Measurements from ENCODE around the gene GREM2.

GREM2 gene

DNA sequence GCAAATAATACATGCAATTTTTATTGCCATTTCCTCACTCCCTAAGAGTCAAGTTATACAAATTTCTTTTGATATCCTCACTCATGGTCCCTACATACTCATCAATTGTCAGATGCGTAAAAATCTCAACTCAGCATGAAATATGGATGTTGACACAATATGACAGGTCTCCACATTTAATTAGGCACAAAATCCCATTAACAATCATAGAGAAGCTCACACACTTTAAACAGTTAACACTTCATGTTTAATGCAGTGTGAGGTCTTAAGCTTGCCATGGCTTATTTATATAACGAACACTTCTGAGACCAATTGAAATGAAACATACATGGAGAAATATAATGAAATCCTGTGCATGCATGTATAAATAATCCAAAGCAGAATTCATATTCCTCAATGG is 58.6 kb downstream of the GREM2 start:
- DNase-seq, result no peak

- no peak for DNase-seq
These were observed 72.1 kb downstream of the GREM2 start for GRCh38 chr1:240539769-240540414.

DNA sequence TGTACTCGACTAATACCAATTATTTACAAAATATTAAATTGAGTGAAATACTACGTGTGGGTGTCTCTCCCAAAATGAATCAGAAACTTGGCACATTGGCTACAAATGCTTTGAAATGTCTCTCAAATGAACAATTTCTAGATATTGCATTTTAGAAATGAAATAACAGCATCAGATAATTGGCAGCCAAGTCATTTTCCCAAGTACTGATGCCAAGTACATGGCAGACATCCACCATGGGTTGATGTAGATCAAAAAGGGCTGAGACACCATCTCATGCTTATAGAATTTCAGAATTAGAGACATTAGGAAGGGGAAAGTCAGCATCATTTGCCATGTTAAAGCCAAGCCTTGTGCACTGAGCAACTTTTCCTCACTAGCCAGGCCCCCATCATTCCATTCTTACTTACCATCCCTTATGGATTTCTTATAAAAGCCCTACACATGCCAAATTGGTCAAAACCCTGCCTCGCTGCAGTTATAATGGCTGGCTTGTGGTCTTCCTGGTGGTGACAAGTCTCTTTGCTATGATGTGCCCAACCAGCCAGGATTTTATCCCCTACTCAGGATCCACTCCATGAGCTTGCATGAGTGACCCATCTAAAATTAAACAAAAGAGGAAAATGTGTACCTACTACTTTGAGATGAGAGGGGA is 73.1 kb downstream of the GREM2 start:
- DNase-seq, result no peak

- no peak for DNase-seq
These were observed 78.7 kb downstream of the GREM2 start for GRCh38 chr1:240533154-240533780.

GRCh38 chr1:240528591-240528990 is 83.4 kb downstream of the GREM2 start:
- DNase-seq, result no peak

- DNase-seq, result no peak
These were observed 84.9 kb downstream of the GREM2 start for GRCh38 chr1:240527086-240527485.

DNA sequence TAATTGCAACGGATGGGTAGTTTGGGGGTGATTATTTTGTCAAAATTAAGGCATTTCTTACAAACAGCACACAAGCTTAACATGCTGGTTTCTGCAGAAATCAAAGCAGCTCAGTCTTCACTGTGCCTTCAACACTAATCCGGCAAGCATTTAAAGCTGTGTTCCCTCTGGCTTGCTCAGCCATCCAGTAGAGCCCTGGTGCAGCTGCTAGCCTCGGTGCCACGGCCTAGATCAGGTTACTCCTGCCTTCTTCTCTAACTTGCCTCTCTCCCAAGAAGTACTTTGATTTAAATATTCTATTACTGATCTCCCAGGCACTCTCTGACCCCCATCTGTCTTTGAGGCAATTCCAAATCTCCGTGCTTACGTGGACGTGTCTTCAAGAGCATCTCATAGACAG is 85.6 kb downstream of the GREM2 start:
- DNase-seq, result no peak

DNA sequence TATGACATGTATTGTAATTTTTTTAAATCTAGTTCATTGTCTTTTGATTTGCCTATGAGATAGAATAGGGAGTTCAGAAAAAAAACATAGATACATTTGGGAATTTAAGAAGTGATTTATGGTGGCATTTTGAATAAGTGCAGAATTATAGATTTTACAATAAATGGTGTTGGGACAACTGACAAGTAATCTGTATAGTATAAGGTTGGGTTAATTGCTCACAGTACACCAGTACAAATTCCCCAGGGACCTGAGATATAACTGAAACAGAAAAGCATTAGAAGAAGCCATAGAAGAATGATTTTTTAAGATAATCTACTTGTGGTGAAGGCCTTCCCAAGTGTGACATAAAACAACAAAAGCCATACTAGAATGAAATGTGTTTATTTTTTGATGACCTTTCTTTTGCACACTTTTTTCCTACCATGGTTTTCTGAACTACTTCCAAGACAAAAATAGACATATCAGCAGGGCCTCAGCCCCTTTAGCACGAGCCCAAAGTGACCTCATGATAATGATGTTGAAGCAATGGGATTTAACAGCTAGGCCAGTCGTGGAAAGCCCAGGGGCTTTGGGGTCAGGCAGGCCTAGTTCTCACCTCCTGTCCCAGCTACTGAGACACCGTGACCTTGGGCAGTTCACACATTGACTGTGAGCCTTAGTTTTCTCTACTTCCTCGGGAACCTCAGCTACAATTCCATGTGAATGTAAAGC is 87.4 kb downstream of the GREM2 start:
- no peak for DNase-seq

GRCh38 chr1:240522122-240522822 is 89.7 kb downstream of the GREM2 start:
- no peak for DNase-seq

GRCh38 chr1:240517891-240518290 is 94.1 kb downstream of the GREM2 start:
- no peak for DNase-seq

DNA sequence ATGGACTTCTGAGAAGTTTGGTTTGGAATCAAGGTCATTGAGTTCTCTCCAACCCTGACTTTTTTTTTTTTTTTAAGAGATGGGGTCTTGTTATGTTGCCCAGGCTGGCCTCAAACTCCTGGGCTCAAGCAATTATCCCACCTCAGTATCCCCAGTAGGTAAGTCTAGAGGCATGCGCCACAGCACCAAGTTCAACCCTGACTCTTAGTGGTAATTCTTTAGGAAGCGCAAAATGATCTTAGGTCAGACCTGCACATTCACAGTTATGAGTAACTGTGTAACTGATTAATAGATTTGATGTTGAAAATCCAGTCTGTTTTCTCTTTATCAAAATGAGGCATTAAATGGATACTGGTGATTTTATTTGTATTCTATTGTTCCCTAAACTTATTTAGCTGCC is 95.9 kb downstream of the GREM2 start:
- no peak for DNase-seq

DNA sequence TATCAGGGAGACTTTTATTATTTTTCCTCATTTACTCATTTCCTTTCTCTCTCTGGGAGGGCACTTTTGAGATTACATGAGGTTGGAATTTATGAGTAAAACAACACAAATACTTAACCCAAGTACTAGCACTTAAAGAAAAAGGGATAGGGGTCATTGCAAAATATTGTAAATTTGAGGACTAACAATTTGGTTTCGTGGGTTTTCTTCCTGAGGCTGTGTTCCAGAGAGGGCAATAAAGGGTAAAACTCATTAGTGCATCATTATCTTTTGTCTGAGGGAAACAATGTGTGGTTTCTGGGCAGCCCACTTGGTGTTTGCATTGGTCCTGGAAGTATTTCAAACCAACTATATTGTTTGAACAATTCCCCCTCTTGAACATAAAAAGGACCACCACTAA is 96.5 kb downstream of the GREM2 start:
- no peak for DNase-seq

- no peak for DNase-seq
These were observed 100.2 kb downstream of the GREM2 start for GRCh38 chr1:240511789-240512188.

- no peak for DNase-seq
These were observed 103.0 kb downstream of the GREM2 start for GRCh38 chr1:240508950-240509349.

GRCh38 chr1:240508201-240508600 is 103.8 kb downstream of the GREM2 start:
- DNase-seq, result no peak

GRCh38 chr1:240506176-240506575 is 105.8 kb downstream of the GREM2 start:
- no peak for DNase-seq

DNA sequence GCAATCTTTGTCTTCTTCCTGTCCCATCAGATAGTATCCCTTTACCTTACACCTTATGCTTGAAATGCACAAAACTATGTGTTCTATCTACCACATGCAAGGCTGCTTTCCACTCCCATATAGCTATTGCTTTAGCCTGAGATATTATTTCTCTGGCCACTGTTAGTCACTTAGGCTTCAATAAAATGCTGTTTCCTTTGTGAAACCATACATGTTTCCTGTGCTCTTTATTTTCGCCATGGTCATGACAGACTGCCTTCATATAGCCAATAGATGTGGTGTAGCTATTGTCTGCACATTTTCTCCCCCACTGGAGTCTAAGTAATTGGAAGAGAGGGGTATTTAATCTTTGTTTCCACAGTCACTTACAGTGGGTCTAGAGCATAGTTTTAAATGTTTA is 108.4 kb downstream of the GREM2 start:
- DNase-seq, result no peak

DNA sequence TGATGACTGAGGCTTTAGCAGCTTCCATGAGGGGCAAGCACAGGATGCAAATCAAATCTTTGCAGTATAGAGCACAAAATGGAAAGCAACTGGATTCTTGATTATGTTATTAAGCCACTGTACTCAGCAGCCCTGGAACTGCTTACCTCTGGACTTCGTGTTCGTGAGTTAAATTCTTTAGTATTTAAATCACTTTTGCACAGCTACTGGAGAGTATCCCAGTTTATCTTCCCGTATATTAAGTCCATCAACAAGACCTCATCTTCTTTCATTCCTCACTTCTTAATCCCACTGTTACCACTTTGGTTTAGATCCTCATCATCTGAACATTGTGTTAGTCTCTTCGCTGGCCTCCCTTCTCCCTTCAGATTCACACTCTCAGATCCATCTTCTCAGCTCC is 108.9 kb downstream of the GREM2 start:
- no peak for DNase-seq

DNA sequence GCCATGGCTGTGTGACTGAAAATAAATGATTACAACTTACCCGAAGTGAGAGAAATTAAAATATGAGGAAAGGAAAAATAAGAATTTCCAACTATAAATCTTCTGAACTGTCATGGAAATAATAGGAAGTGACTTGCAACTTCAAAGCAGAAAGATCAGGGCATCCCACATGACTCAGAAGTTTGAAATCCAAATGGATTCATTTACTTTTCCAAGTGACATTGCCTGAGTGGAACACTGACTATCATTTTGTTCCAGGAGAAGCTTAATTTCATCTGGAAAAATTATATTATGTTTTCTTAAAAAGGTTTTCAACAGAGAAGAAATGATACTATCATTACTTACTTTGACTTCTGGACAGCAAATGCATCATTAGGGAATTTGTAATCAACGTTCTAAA is 110.8 kb downstream of the GREM2 start:
- no peak for DNase-seq

DNA sequence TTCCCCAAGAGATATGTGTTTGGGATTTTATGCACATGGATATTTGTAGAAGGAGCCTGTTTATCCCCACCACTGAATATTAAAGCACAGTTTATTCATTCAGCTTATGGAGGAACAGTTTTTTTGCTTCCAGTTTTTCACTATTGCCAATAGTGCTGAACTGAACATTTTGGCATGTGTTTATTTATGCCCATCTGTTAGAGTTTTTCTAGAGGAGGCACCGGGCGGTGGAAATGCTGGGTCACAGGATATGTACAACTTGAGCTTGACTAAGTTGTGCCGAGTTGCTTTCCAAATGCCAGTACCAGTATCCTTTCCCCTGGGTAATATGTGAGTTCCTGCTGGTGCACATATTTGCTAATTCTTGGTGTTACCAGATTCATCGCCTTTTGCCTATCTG is 111.3 kb downstream of the GREM2 start:
- no peak for DNase-seq

DNA sequence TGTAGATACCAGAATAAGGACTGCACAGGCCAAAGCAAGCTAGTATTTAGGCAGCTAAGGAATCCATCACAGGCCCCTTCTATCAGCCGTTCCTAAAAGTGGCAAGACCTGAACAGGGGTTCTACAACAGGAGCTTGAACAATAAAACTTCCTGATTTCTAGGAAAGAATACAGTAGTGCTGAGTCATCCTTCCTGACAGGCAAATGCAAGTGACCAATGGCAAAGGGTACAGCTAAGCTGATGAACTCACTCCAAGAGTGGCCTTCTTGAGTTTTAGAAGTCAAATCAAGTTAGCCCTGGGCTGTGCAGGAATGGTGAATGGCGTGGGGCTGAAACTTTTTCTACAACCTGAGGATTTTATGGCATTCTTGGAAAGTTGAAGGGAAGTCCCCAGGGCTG is 112.9 kb downstream of the GREM2 start:
- peak in 1 of 2 donors; percentile 20 for DNase-seq

DNA sequence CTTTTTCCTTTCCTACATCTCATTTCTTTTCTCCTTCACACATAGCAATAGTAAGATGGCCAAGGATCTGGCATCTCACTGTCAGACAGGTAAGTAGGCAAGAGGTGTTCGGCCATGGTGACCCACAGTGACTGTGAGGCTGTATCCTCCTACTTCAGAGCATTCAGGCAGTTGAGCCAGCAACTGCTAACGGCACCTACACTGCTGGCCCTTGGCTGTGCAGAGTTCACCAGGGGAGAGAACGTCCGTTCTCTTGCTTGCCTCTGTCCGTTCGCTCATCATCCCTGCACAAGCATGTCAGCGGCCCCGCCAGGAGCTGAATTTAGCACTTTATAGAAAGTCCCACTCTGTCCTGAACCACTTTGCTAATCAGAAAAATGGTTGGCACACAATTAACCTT is 113.6 kb downstream of the GREM2 start:
- DNase-seq, result no peak

DNA sequence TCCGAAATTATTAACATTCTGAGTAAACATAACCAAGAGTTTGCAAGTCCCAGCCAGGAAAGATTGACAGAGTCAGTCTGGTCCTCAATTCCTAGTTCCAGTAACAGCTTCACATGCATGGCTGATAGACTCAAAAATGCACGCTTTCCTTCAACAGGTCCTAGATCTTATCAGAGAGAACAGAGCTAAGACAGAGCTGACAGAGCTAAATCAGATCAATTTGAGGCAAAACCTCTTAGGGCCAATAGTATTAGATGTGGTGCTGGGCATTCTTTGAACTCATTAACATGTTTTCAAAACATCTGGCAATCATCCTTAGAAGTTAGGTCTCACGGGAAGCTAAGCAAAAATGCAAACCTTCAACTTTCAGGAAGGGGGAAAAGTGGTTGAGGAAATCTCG is 114.0 kb downstream of the GREM2 start:
- no peak for DNase-seq
